NCI-H82 treated with DMSO at 0.1 percent for 48 hours (cell line): ENCODE data around the gene GAD1.

ENCODE experiments used
- DNase-seq: peaks from one replicate; lab custom pipeline; 2025; ENCODE audit not compliant: unreplicated experiment; lab: John Stamatoyannopoulos, UW

The GAD1 gene

GRCh38 chr2:170840717-170841210 lies 24.1 kb downstream of the GAD1 start:
- no peak for DNase-seq

GRCh38 chr2:170842785-170843184 lies 26.1 kb downstream of the GAD1 start:
- no peak for DNase-seq

GRCh38 chr2:170843656-170844055 lies 27.0 kb downstream of the GAD1 start:
- DNase-seq = no peak

- DNase-seq = no peak
Measured at GRCh38 chr2:170845343-170845742, 28.7 kb downstream of the GAD1 start.

GRCh38 chr2:170846314-170846713 lies 29.6 kb downstream of the GAD1 start:
- no peak for DNase-seq

- DNase-seq = no peak
Measured at GRCh38 chr2:170847716-170848115, 31.0 kb downstream of the GAD1 start.

- DNase-seq = no peak
Measured at GRCh38 chr2:170848587-170848986, 31.9 kb downstream of the GAD1 start.

- no peak for DNase-seq
Measured at GRCh38 chr2:170850251-170850650, 33.6 kb downstream of the GAD1 start.

GRCh38 chr2:170851635-170852034 lies 34.9 kb downstream of the GAD1 start:
- DNase-seq = no peak

GRCh38 chr2:170856066-170856465 lies 39.4 kb downstream of the GAD1 start:
- no peak for DNase-seq

GRCh38 chr2:170862286-170862902 lies 45.7 kb downstream of the GAD1 start:
- DNase-seq = no peak

- no peak for DNase-seq
Measured at GRCh38 chr2:170863087-170863486, 46.4 kb downstream of the GAD1 start.

GRCh38 chr2:170869036-170869435 lies 52.3 kb downstream of the GAD1 start:
- DNase-seq = no peak

- no peak for DNase-seq
Measured at GRCh38 chr2:170869461-170869860, 52.8 kb downstream of the GAD1 start.

- DNase-seq = peak; percentile 56
Measured at GRCh38 chr2:170873035-170873692, 56.5 kb downstream of the GAD1 start.

GRCh38 chr2:170878066-170878465 lies 61.4 kb downstream of the GAD1 start:
- no peak for DNase-seq

GRCh38 chr2:170878505-170878904 lies 61.8 kb downstream of the GAD1 start:
- DNase-seq = no peak

GRCh38 chr2:170881840-170882239 lies 65.2 kb downstream of the GAD1 start:
- DNase-seq = no peak

- no peak for DNase-seq
Measured at GRCh38 chr2:170882758-170883157, 66.1 kb downstream of the GAD1 start.

- no peak for DNase-seq
Measured at GRCh38 chr2:170883683-170884082, 67.0 kb downstream of the GAD1 start.

- no peak for DNase-seq
Measured at GRCh38 chr2:170885130-170885791, 68.6 kb downstream of the GAD1 start.

- DNase-seq = no peak
Measured at GRCh38 chr2:170886386-170886785, 69.7 kb downstream of the GAD1 start.
